ENCODE results near the gene HOXA13.

HOXA13 gene

DNA sequence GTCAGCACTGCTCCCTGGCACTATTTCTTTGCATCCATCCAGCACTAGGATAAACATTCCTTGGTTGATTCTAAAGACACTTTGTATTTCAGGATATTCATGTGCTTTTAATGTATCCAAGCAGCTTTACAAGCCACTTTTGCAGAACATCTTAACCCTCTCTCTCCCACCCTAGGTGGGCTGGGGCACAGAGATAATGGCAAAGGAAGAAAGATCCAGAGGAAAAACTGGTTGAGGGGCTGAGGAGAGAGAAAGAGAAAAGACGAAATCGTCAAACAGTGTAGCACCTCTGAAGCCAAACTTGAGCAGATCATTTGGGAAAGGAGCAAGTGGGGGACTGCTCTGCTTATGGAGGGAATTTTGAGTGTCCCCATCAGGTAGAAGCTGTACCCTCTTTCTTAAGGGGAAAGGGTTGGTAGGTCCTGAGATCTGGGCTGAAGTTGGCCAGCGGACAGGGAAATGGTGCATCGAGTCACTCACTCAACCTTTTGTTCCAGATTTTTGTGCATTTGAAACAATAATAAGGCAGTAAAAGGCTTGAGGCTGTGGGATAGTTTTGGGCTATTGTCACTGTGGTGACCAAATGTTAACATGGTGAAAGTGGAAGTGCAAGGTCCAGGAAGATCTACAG lies 4.2 kb upstream of the HOXA13 start:
- no peak overlapping the region for H2AFZ ChIP-seq (ENCODE audit: low read length)
- H3K4me3 ChIP-seq (ENCODE audit: low read depth, low read length, poor library complexity, severe bottlenecking) = no peak overlapping the region

DNA sequence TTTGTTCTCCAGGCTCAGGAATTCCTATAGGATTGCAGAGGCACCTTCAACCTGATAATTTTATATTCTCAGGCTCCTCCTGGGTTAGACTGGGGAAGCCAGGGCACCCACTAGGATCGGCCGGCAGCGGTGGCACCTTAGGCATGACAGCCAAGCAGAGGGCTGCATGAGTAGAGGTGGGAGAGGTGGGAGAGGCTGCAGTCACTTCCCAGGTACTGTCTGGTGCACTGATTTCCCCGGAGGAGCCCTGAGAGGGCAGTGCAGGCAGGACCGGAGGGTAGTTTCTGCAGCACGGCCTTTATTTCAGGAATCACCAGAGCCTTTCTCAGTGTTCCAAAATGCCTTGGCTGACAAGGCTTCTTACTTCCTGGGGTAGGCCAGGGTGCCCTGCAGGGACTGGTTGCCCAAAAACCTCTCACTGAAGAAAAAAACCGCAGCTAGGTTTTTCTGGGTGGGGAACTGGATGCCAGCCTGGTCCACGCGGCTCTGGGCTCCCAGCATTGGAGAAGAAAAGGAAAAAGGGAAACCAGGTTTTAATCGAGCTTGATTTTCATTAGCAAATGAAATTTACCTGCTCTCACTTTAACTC lies 3.6 kb upstream of the HOXA13 start:
- Histone ChIP-seq H3K27me3 (ENCODE audit: insufficient read depth, low read length) (peaks cover 5% of the 10 kb centered on the region; the same call in 1 of the 2 replicates), H3K9ac (ENCODE audit: low read length) (no peak overlapping the region), H3K79me2 (ENCODE audit: insufficient read depth, low read length) (no peaks in the 10 kb centered on the region), H3K9me2 (ENCODE audit: low read depth, low read length) (no peaks in the 10 kb centered on the region), H3K4me3 (ENCODE audit: low read depth, low read length, poor library complexity, severe bottlenecking) (no peak overlapping the region), H2AFZ (ENCODE audit: low read length) (no peak overlapping the region), H3K4me2 (ENCODE audit: low read length) (no peak overlapping the region), H4K20me1 (ENCODE audit: insufficient read depth, low read length) (no peaks in the 10 kb centered on the region), H3K4me1 (ENCODE audit: insufficient read depth, low read length, severe bottlenecking) (peaks cover 31% of the 10 kb centered on the region), H3K9me3 (ENCODE audit: low read length) (no peaks in the 10 kb centered on the region), H3K36me3 (ENCODE audit: insufficient read depth, low read length) (no peaks in the 10 kb centered on the region), H3F3A (ENCODE audit: insufficient read depth, low read length) (no peaks in the 10 kb centered on the region), H3K27ac (ENCODE audit: low read depth, low read length, poor library complexity, severe bottlenecking) (no peak overlapping the region)
- no peak for TF ChIP-seq EZH2 (IDR thresholded peaks at IDR 0.05; ENCODE audit: borderline replicate concordance, low read length)
- TF ChIP-seq, protein P1, sequence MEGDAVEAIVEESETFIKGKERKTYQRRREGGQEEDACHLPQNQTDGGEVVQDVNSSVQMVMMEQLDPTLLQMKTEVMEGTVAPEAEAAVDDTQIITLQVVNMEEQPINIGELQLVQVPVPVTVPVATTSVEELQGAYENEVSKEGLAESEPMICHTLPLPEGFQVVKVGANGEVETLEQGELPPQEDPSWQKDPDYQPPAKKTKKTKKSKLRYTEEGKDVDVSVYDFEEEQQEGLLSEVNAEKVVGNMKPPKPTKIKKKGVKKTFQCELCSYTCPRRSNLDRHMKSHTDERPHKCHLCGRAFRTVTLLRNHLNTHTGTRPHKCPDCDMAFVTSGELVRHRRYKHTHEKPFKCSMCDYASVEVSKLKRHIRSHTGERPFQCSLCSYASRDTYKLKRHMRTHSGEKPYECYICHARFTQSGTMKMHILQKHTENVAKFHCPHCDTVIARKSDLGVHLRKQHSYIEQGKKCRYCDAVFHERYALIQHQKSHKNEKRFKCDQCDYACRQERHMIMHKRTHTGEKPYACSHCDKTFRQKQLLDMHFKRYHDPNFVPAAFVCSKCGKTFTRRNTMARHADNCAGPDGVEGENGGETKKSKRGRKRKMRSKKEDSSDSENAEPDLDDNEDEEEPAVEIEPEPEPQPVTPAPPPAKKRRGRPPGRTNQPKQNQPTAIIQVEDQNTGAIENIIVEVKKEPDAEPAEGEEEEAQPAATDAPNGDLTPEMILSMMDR (IDR thresholded peaks at IDR 0.05; ENCODE audit: low read length) = no peak

More for the DNA sequence above, 4.2 kb upstream of the HOXA13 start:
- Histone ChIP-seq H3F3A (ENCODE audit: insufficient read depth, low read length) (no peaks in the 10 kb centered on the region), H3K79me2 (ENCODE audit: insufficient read depth, low read length) (no peaks in the 10 kb centered on the region), H3K9me3 (ENCODE audit: low read length) (no peaks in the 10 kb centered on the region), H3K27me3 (ENCODE audit: insufficient read depth, low read length) (peaks cover 9% of the 10 kb centered on the region), H3K9me2 (ENCODE audit: low read depth, low read length) (no peaks in the 10 kb centered on the region), H3K9ac (ENCODE audit: low read length) (no peak overlapping the region), H3K27ac (ENCODE audit: low read depth, low read length, poor library complexity, severe bottlenecking) (no peak overlapping the region), H3K4me1 (ENCODE audit: insufficient read depth, low read length, severe bottlenecking) (peaks cover 25% of the 10 kb centered on the region), H3K36me3 (ENCODE audit: insufficient read depth, low read length) (no peaks in the 10 kb centered on the region), H3K4me2 (ENCODE audit: low read length) (no peak overlapping the region), H4K20me1 (ENCODE audit: insufficient read depth, low read length) (no peaks in the 10 kb centered on the region)
- TF ChIP-seq EZH2 (IDR thresholded peaks at IDR 0.05; ENCODE audit: borderline replicate concordance, low read length) = no peak
- TF ChIP-seq, protein P1 (IDR thresholded peaks at IDR 0.05; ENCODE audit: low read length) = no peak

DNA sequence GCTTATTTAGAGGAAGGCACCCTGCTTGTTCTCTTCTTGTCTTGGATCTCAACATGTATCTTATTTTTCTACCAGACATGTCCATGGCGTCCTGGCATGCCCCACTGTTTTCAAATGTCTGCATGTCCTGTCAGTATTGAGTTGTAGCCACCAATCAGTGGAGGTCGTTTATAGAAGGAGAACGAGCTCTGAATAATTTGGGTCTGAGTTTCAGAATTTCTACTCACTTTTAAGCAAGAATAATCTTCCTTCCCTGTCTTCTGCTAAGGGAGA lies 2.9 kb upstream of the HOXA13 start:
- Histone ChIP-seq H3K9me2 (ENCODE audit: low read depth, low read length) (no peaks in the 10 kb centered on the region), H3K4me3 (ENCODE audit: low read depth, low read length, poor library complexity, severe bottlenecking) (no peak overlapping the region), H3K4me1 (ENCODE audit: insufficient read depth, low read length, severe bottlenecking) (peaks cover 32% of the 10 kb centered on the region), H3K79me2 (ENCODE audit: insufficient read depth, low read length) (no peaks in the 10 kb centered on the region), H3F3A (ENCODE audit: insufficient read depth, low read length) (no peaks in the 10 kb centered on the region), H3K27me3 (ENCODE audit: insufficient read depth, low read length) (peaks cover 5% of the 10 kb centered on the region; the same call in 1 of the 2 replicates), H2AFZ (ENCODE audit: low read length) (no peak overlapping the region), H3K27ac (ENCODE audit: low read depth, low read length, poor library complexity, severe bottlenecking) (no peak overlapping the region), H3K4me2 (ENCODE audit: low read length) (no peak overlapping the region), H4K20me1 (ENCODE audit: insufficient read depth, low read length) (no peaks in the 10 kb centered on the region), H3K9me3 (ENCODE audit: low read length) (no peaks in the 10 kb centered on the region), H3K36me3 (ENCODE audit: insufficient read depth, low read length) (no peaks in the 10 kb centered on the region), H3K9ac (ENCODE audit: low read length) (no peak overlapping the region)
- TF ChIP-seq, protein P1 (IDR thresholded peaks at IDR 0.05; ENCODE audit: low read length) = no peak
- TF ChIP-seq EZH2 (IDR thresholded peaks at IDR 0.05; ENCODE audit: borderline replicate concordance, low read length) = no peak

Data from OCI-LY1 (cell line).